Measurements from ENCODE around the gene NXPH4.

NXPH4 gene

GRCh38 chr12:57183939-57184725, 32.5 kb upstream of the NXPH4 start:
- no peak for DNase-seq (ENCODE audit: low spot score)

- DNase-seq (ENCODE audit: low spot score) = no peak
Observed at GRCh38 chr12:57185403-57185802, 31.2 kb upstream of the NXPH4 start.

- no peak for DNase-seq (ENCODE audit: low spot score)
Observed at GRCh38 chr12:57185906-57186508, 30.6 kb upstream of the NXPH4 start.

- DNase-seq (ENCODE audit: low spot score) = no peak
Observed at GRCh38 chr12:57187222-57188089, 29.1 kb upstream of the NXPH4 start.

- DNase-seq (ENCODE audit: low spot score) = no peak
Observed at GRCh38 chr12:57188090-57188425, 28.5 kb upstream of the NXPH4 start.

- DNase-seq (ENCODE audit: low spot score) = no peak
Observed at GRCh38 chr12:57190037-57190436, 26.6 kb upstream of the NXPH4 start.

GRCh38 chr12:57190821-57191220, 25.8 kb upstream of the NXPH4 start:
- DNase-seq (ENCODE audit: low spot score) = no peak

- DNase-seq (ENCODE audit: low spot score) = no peak
Observed at GRCh38 chr12:57191410-57191809, 25.2 kb upstream of the NXPH4 start.

- no peak for DNase-seq (ENCODE audit: low spot score)
Observed at GRCh38 chr12:57192920-57193319, 23.7 kb upstream of the NXPH4 start.

- DNase-seq (ENCODE audit: low spot score) = no peak
Observed at GRCh38 chr12:57193706-57194245, 22.8 kb upstream of the NXPH4 start.

GRCh38 chr12:57194253-57194652, 22.3 kb upstream of the NXPH4 start:
- no peak for DNase-seq (ENCODE audit: low spot score)

- DNase-seq (ENCODE audit: low spot score) = no peak
Observed at GRCh38 chr12:57195186-57195585, 21.4 kb upstream of the NXPH4 start.

GRCh38 chr12:57195611-57196371, 20.8 kb upstream of the NXPH4 start:
- DNase-seq (ENCODE audit: low spot score) = no peak

GRCh38 chr12:57196439-57196838, 20.2 kb upstream of the NXPH4 start:
- DNase-seq (ENCODE audit: low spot score) = no peak

- DNase-seq (ENCODE audit: low spot score) = no peak
Observed at GRCh38 chr12:57196956-57197355, 19.6 kb upstream of the NXPH4 start.

- no peak for DNase-seq (ENCODE audit: low spot score)
Observed at GRCh38 chr12:57198329-57198728, 18.3 kb upstream of the NXPH4 start.

GRCh38 chr12:57199191-57199590, 17.4 kb upstream of the NXPH4 start:
- no peak for DNase-seq (ENCODE audit: low spot score)

GRCh38 chr12:57200497-57200896, 16.1 kb upstream of the NXPH4 start:
- no peak for DNase-seq (ENCODE audit: low spot score)

- no peak for DNase-seq (ENCODE audit: low spot score)
Observed at GRCh38 chr12:57201219-57201618, 15.4 kb upstream of the NXPH4 start.

GRCh38 chr12:57201631-57202030, 15.0 kb upstream of the NXPH4 start:
- no peak for DNase-seq (ENCODE audit: low spot score)

- DNase-seq (ENCODE audit: low spot score) = no peak
Observed at GRCh38 chr12:57202321-57202720, 14.3 kb upstream of the NXPH4 start.

- DNase-seq (ENCODE audit: low spot score) = no peak
Observed at GRCh38 chr12:57203201-57203600, 13.4 kb upstream of the NXPH4 start.

Measured in CD4-positive, alpha-beta T cell treated with Interleukin-15 for 4 hours (primary cell).